ENCODE results near the gene MNT.

MNT gene

GRCh38 chr17:2363851-2364762 lies 36.8 kb downstream of the MNT start:
- FAIRE-seq (no peak), DNase-seq (ENCODE audit: insufficient read length, low spot score) (no peak)
- no peak for TF ChIP-seq POLR2A (IDR thresholded peaks at IDR 0.05; ENCODE audit: low read depth, low read length)

GRCh38 chr17:2363318-2363717 lies 37.5 kb downstream of the MNT start:
- DNase-seq (ENCODE audit: insufficient read length, low spot score) (no peak), FAIRE-seq (no peak)
- TF ChIP-seq POLR2A (IDR thresholded peaks at IDR 0.05; ENCODE audit: low read depth, low read length), result no peak

GRCh38 chr17:2362881-2363280 lies 38.0 kb downstream of the MNT start:
- DNase-seq (ENCODE audit: insufficient read length, low spot score) (no peak), FAIRE-seq (no peak)
- TF ChIP-seq POLR2A (IDR thresholded peaks at IDR 0.05; ENCODE audit: low read depth, low read length), result no peak

- FAIRE-seq (no peak), DNase-seq (ENCODE audit: insufficient read length, low spot score) (no peak)
- no peak for TF ChIP-seq POLR2A (IDR thresholded peaks at IDR 0.05; ENCODE audit: low read depth, low read length)
Observed at GRCh38 chr17:2362416-2362815, 38.4 kb downstream of the MNT start.

GRCh38 chr17:2362016-2362415 lies 38.8 kb downstream of the MNT start:
- DNase-seq (ENCODE audit: insufficient read length, low spot score), result no peak
- no peak for TF ChIP-seq POLR2A (IDR thresholded peaks at IDR 0.05; ENCODE audit: low read depth, low read length)
- no peak for FAIRE-seq

- no peak for TF ChIP-seq POLR2A (IDR thresholded peaks at IDR 0.05; ENCODE audit: low read depth, low read length)
- no peak for FAIRE-seq
- DNase-seq (ENCODE audit: insufficient read length, low spot score), result no peak
Observed at GRCh38 chr17:2361010-2361760, 39.7 kb downstream of the MNT start.

GRCh38 chr17:2357931-2358434 lies 42.9 kb downstream of the MNT start:
- no peak for TF ChIP-seq POLR2A (IDR thresholded peaks at IDR 0.05; ENCODE audit: low read depth, low read length)
- DNase-seq (ENCODE audit: insufficient read length, low spot score) (no peak), FAIRE-seq (no peak)

GRCh38 chr17:2357237-2357636 lies 43.6 kb downstream of the MNT start:
- no peak for TF ChIP-seq POLR2A (IDR thresholded peaks at IDR 0.05; ENCODE audit: low read depth, low read length)
- DNase-seq (ENCODE audit: insufficient read length, low spot score) (no peak), FAIRE-seq (no peak)

- TF ChIP-seq POLR2A (IDR thresholded peaks at IDR 0.05; ENCODE audit: low read depth, low read length), result no peak
- DNase-seq (ENCODE audit: insufficient read length, low spot score) (no peak), FAIRE-seq (no peak)
Observed at GRCh38 chr17:2354311-2354710, 46.5 kb downstream of the MNT start.

GRCh38 chr17:2351269-2351668 lies 49.6 kb downstream of the MNT start:
- no peak for FAIRE-seq
- no peak for DNase-seq (ENCODE audit: insufficient read length, low spot score)
- TF ChIP-seq POLR2A (IDR thresholded peaks at IDR 0.05; ENCODE audit: low read depth, low read length), result no peak

GRCh38 chr17:2347805-2348685 lies 52.8 kb downstream of the MNT start:
- DNase-seq (ENCODE audit: insufficient read length, low spot score), result peak; percentile 55
- no peak for FAIRE-seq
- no peak for TF ChIP-seq POLR2A (IDR thresholded peaks at IDR 0.05; ENCODE audit: low read depth, low read length)

- DNase-seq (ENCODE audit: insufficient read length, low spot score), result no peak
- no peak for TF ChIP-seq POLR2A (IDR thresholded peaks at IDR 0.05; ENCODE audit: low read depth, low read length)
Observed at GRCh38 chr17:2346475-2346874, 54.4 kb downstream of the MNT start.

GRCh38 chr17:2344528-2344927 lies 56.3 kb downstream of the MNT start:
- no peak for FAIRE-seq
- DNase-seq (ENCODE audit: insufficient read length, low spot score), result no peak
- TF ChIP-seq POLR2A (IDR thresholded peaks at IDR 0.05; ENCODE audit: low read depth, low read length), result no peak

More at GRCh38 chr17:2346475-2346874, 54.4 kb downstream of the MNT start:
- no peak for FAIRE-seq

All from H54 (cell line).